GM23338 (cell line): ENCODE measurements around the gene VTA1. TPM values are rescaled to one million over a fixed set of nuclear protein-coding genes. Genes with fewer than 3 reads are reported as not detected.

Source experiments
- CTCF ChIP-seq, 2 experiments: fragments of 200-600 bp in 1 of 2; sonication (generic) in 1 of 2; conservative IDR thresholded peaks; 2 replicates each; pipeline versions ENCODE4 v1.5.1 to v1.6.1; 2016 to 2017; ENCODE audit warnings: antibody characterized with exemption in 2 of 2, low read depth in 2 of 2, mild to moderate bottlenecking in 2 of 2, moderate library complexity in 1 of 2
- EZH2phosphoT487 ChIP-seq: fragments of 200-600 bp; sonication (generic); IDR thresholded peaks from one replicate; pipeline ENCODE4 v1.8.1; 2018; ENCODE audit warnings: antibody characterized with exemption; ENCODE audit not compliant: unreplicated experiment
- JUNB ChIP-seq: IDR thresholded peaks from one replicate; pipeline ENCODE4 v1.6.1; 2016; ENCODE audit warnings: antibody characterized with exemption; ENCODE audit not compliant: unreplicated experiment
- NANOG ChIP-seq: IDR thresholded peaks from 2 replicates; pipeline ENCODE4 v1.6.1; 2016; ENCODE audit warnings: antibody characterized with exemption, borderline replicate concordance
- POLR2AphosphoS5 ChIP-seq: IDR thresholded peaks from 2 replicates; pipeline ENCODE4 v1.6.1; 2016; ENCODE audit warnings: antibody characterized with exemption, low read depth
- REST ChIP-seq: IDR thresholded peaks from one replicate; pipeline ENCODE4 v1.6.1; 2018; ENCODE audit warnings: antibody characterized with exemption; ENCODE audit not compliant: unreplicated experiment
- ZNF114 ChIP-seq: fragments of 250-450 bp; sonication (Bioruptor Pico); IDR thresholded peaks from 2 replicates; pipeline ENCODE4 v1.5.0; 2020; ENCODE audit warnings: mild to moderate bottlenecking, moderate library complexity
- polyA plus RNA-seq: library from polyadenylated mRNA; unstranded; fragments of >200 nt; fragmentation: Nextera tagmentation; extraction: Ambion mirVana; gene quantifications from 2 replicates; pipeline ENCODE4 v1.2.1, GENCODE V29; 2016
- total RNA-seq: library from RNA; depleted of rRNA; stranded (reverse); fragments of >200 nt; shearing (Covaris generic); gene quantifications from 2 replicates; pipeline ENCODE4 v1.2.3, GENCODE V29; 2014; rRNA removed

The VTA1 gene
- total and polyA plus RNA-seq, 2 experiments from 2014 or later, result 102 to 104 TPM

- TF ChIP-seq REST (no peak), JUNB (no peak), POLR2AphosphoS5 (no peak), EZH2phosphoT487 (no peak), CTCF (conservative IDR thresholded peaks at IDR 0.05; ENCODE audit: low read depth in 2 of 2) (no peak), NANOG (no peak), ZNF114 (no peak)
Observed at GRCh38 chr6:142271476-142271875, 124.4 kb downstream of the VTA1 start (continued).

Other genes starting within 250 kb of the VTA1 start
- not detected in 2 replicates for gene GJE1, start 14.3 kb upstream of the VTA1 start, total RNA-seq
- gene GJE1, start 14.3 kb upstream of the VTA1 start, polyA plus RNA-seq, result not detected in 2 replicates
- not detected in 2 replicates for gene NMBR, start 141 bp upstream of the VTA1 start, total RNA-seq
- not detected in 2 replicates for gene NMBR, start 141 bp upstream of the VTA1 start, polyA plus RNA-seq
- gene ADGRG6, start 154.7 kb downstream of the VTA1 start, total RNA-seq, result 4.9 and 7.7 TPM in 2 replicates
- gene ADGRG6, start 154.7 kb downstream of the VTA1 start, polyA plus RNA-seq, result 1.3 and 1.8 TPM in 2 replicates